Ishikawa (cell line): Measurements from ENCODE around the gene BSG.

Experiments used
- EP300 ChIP-seq: IDR thresholded peaks from 2 replicates; pipeline ENCODE4 v1.6.1; 2012; ENCODE audit warnings: borderline replicate concordance
- FOXM1 ChIP-seq: IDR thresholded peaks from 2 replicates; pipeline ENCODE4 v1.6.1; 2012; ENCODE audit warnings: low read depth, borderline replicate concordance
- RAD21 ChIP-seq: IDR thresholded peaks from 2 replicates; pipeline ENCODE4 v1.6.1; 2012; ENCODE audit warnings: low read depth
- TF ChIP-seq, protein P1 (sequence below): IDR thresholded peaks from 2 replicates; pipeline ENCODE4 v1.6.1; 2012

- TF ChIP-seq, protein P1, sequence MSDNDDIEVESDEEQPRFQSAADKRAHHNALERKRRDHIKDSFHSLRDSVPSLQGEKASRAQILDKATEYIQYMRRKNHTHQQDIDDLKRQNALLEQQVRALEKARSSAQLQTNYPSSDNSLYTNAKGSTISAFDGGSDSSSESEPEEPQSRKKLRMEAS: no peak
- no peak for TF ChIP-seq FOXM1
- no peak for TF ChIP-seq RAD21
- TF ChIP-seq EP300: no peak
Observed at GRCh38 chr19:541699-542098, 30.7 kb upstream of the BSG start.
